CD14-positive monocyte (primary cell): ENCODE results near the gene PSKH1. TPM values are rescaled to one million over a fixed set of nuclear protein-coding genes. Genes with fewer than 3 reads are reported as not detected.

ENCODE experiments used
- DNase-seq, 3 donors: peaks; one replicate each; pipeline ENCODE4 v3.0.0-alpha.2; 2011 to 2022
- H2AFZ ChIP-seq: 2 replicates; pipeline ENCODE4 v1.6.0; 2012; ENCODE audit warnings: mild to moderate bottlenecking, low read depth, low read length, inconsistent platforms; ENCODE audit not compliant: insufficient read depth, poor library complexity, severe bottlenecking
- H3K27ac ChIP-seq, 2 donors: 1 replicate in 1 of 2; 2 replicates in 1 of 2; pipeline ENCODE4 v1.5.1; 2012 to 2013; ENCODE audit warnings: low read length in 2 of 2, control low read depth in 1 of 2, inconsistent platforms in 1 of 2, low read depth in 1 of 2, mild to moderate bottlenecking in 1 of 2
- H3K27me3 ChIP-seq, 2 donors: one replicate each; pipeline versions ENCODE4 v1.6.0 to v1.6.1; 2011 to 2013; ENCODE audit warnings: low read length in 2 of 2; ENCODE audit not compliant: control insufficient read depth in 2 of 2, insufficient read depth in 2 of 2
- H3K36me3 ChIP-seq, 2 donors: replicated peaks in 1 of 2; 1 replicate in 1 of 2; 2 replicates in 1 of 2; pipeline versions ENCODE4 v1.5.1 to v1.6.1; 2012 to 2013; ENCODE audit warnings: low read length in 2 of 2, control low read depth in 1 of 2, inconsistent platforms in 1 of 2, mild to moderate bottlenecking in 1 of 2; ENCODE audit not compliant: insufficient read depth in 2 of 2, control insufficient read depth in 1 of 2
- H3K4me1 ChIP-seq, 2 donors: 1 replicate in 1 of 2; 2 replicates in 1 of 2; pipeline versions ENCODE4 v1.5.1 to v1.6.1; 2012 to 2013; ENCODE audit warnings: low read length in 2 of 2, control low read depth in 1 of 2, inconsistent platforms in 1 of 2, mild to moderate bottlenecking in 1 of 2, moderate library complexity in 1 of 2; ENCODE audit not compliant: insufficient read depth in 2 of 2, control insufficient read depth in 1 of 2
- H3K4me2 ChIP-seq: replicated peaks from 2 replicates; pipeline ENCODE3; 2012; ENCODE audit warnings: low read length, moderate library complexity, mild to moderate bottlenecking; ENCODE audit not compliant: poor library complexity, severe bottlenecking; ENCODE audit errors: extremely low read depth
- H3K4me3 ChIP-seq, 3 experiments: fragments of 200-600 bp in 1 of 3; sonication (generic) in 1 of 3; replicated peaks in 1 of 3; 1 replicate in 2 of 3; 2 replicates in 1 of 3; pipeline ENCODE4 v1.5.1; 2011 to 2013; ENCODE audit warnings: low read length in 3 of 3, mild to moderate bottlenecking in 3 of 3, control low read depth in 2 of 3, low read depth in 2 of 3, inconsistent platforms in 1 of 3, moderate library complexity in 1 of 3
- H3K79me2 ChIP-seq: 2 replicates; pipeline ENCODE4 v1.6.0; 2012; ENCODE audit warnings: mild to moderate bottlenecking, control low read depth, inconsistent platforms, low read length, moderate library complexity; ENCODE audit not compliant: insufficient read depth
- H3K9ac ChIP-seq: 2 replicates; pipeline ENCODE4 v1.6.0; 2017; ENCODE audit warnings: low read length, mild to moderate bottlenecking; ENCODE audit not compliant: insufficient read depth, poor library complexity, severe bottlenecking
- H3K9me3 ChIP-seq, 2 donors: replicated peaks in 1 of 2; 1 replicate in 1 of 2; 2 replicates in 1 of 2; pipeline versions ENCODE4 v1.5.1 to v1.6.1; 2012 to 2013; ENCODE audit warnings: low read length in 2 of 2, control low read depth in 1 of 2; ENCODE audit not compliant: control insufficient read depth in 1 of 2, insufficient read depth in 1 of 2
- H4K20me1 ChIP-seq: 2 replicates; pipeline ENCODE4 v1.6.0; 2012; ENCODE audit warnings: mild to moderate bottlenecking, low read length, control low read depth, moderate library complexity; ENCODE audit not compliant: insufficient read depth
- H3K27ac Mint-ChIP-seq, 7 donors: one replicate each; pipeline ENCODE4 v1.8.0; 2020; ENCODE audit warnings: mild to moderate bottlenecking in 7 of 7, mixed read lengths in 7 of 7, moderate library complexity in 6 of 7, inconsistent platforms in 2 of 7
- H3K27me3 Mint-ChIP-seq, 3 donors: one replicate each; pipeline ENCODE4 v1.8.0; 2021 to 2022; ENCODE audit warnings: low read depth in 3 of 3, mild to moderate bottlenecking in 3 of 3, mixed read lengths in 3 of 3, moderate library complexity in 3 of 3, inconsistent platforms in 1 of 3
- H3K36me3 Mint-ChIP-seq, 2 donors: one replicate each; pipeline ENCODE4 v1.8.0; 2020; ENCODE audit warnings: mixed read lengths in 2 of 2, inconsistent platforms in 1 of 2, mild to moderate bottlenecking in 1 of 2
- H3K4me1 Mint-ChIP-seq: one replicate; pipeline ENCODE4 v1.8.0; 2020; ENCODE audit warnings: mild to moderate bottlenecking, mixed read lengths
- H3K4me3 Mint-ChIP-seq, 2 donors: one replicate each; pipeline ENCODE4 v1.8.0; 2020; ENCODE audit warnings: mild to moderate bottlenecking in 2 of 2, mixed read lengths in 2 of 2, moderate library complexity in 1 of 2
- H3K9me3 Mint-ChIP-seq, 7 donors: one replicate each; pipeline ENCODE4 v1.8.0; 2020 to 2022; ENCODE audit warnings: mixed read lengths in 7 of 7, mild to moderate bottlenecking in 6 of 7, moderate library complexity in 6 of 7, inconsistent platforms in 2 of 7
- CTCF ChIP-seq: fragments of 200-600 bp; IDR thresholded peaks from one replicate; pipeline ENCODE4 v1.8.0; 2022; ENCODE audit warnings: antibody characterized with exemption, mild to moderate bottlenecking
- WGBS: methylation state at CpG from one replicate; pipeline ENCODE4 v1.1.5; 2013; ENCODE audit warnings: missing lambda C conversion rate; ENCODE audit not compliant: insufficient coverage; 5-methylcytosine and 5-hydroxymethylcytosine counted together
- intact Hi-C, 2 donors: fragments of 100-400 bp; cut with micrococcal nuclease; formaldehyde crosslinking; loops; one replicate each; pipeline versions ENCODE4 v1.15.0 to v1.15.1; 2023
- polyA plus RNA-seq, 3 donors: library from polyadenylated mRNA; depleted of rRNA in 1 of 3; unstranded in 2 of 3; stranded (reverse) in 1 of 3; fragments of 300-500 nt in 2 of 3; fragments of >200 nt in 1 of 3; fragmentation: Illumina TruSeq in 2 of 3; gene quantifications; 1 replicate in 2 of 3; 2 replicates in 1 of 3; pipeline ENCODE4 v1.2.3, GENCODE V29; 2012 to 2021

Gene PSKH1
- polyA plus RNA-seq, 3 donors = 11.0 to 19.7 (median 16.8) TPM

DNA sequence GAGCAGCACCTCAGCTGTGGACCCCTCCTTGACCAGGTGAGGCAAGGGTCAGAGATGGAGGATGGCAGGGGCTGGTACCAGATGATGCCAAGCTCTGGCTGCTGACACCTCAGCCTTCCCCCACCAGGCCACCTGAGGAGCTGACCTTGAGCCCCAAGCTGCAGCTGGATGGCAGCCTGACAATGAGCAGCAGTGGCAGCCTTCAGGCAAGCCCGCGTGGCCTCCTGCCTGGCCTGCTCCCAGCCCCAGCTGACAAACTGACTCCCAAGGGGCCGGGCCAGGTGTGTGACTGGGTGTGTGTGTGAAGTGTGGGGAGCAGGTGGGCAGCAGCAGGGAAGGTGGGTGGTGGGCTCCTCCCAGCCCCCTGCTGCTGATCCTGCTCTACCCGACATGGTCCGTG is 13.1 kb upstream of the PSKH1 start:
- Histone ChIP-seq H4K20me1 (peaks cover 25% of the 10 kb centered on the region), H3K36me3 (peaks cover 94 to 98% of the 10 kb centered on the region in 2 donors), H3K9me3 (no peaks in the 10 kb centered on the region), H3K27ac (no peak overlapping the region), H3K9ac (no peak overlapping the region), H3K4me3 (no peak overlapping the region), H3K79me2 (peaks cover 19% of the 10 kb centered on the region), H3K27me3 (no peaks in the 10 kb centered on the region), H2AFZ (no peak overlapping the region), H3K4me2 (no peak overlapping the region), H3K4me1 (peaks cover 0 to 1% of the 10 kb centered on the region in 2 donors)
- peaks cover 84 to 99% of the 10 kb centered on the region in 2 donors for H3K36me3 Mint-ChIP-seq
- WGBS = 88% methylated on average over 5 of the region's 5 CpGs
- no peak for TF ChIP-seq CTCF
- H3K4me3 Mint-ChIP-seq = no peak overlapping the region
- no peak for DNase-seq
- intact Hi-C loops = loop anchor here (5.0 to 10.0 kb wide), 3 partner anchors 55 to 355 kb away; partner anchors contain the start of genes CTRL (in 1 of the 2), ESRP2 (in 1 of the 2) and PSMB10 (in 1 of the 2)
- peaks cover 0 to 2% (median 2%) of the 10 kb centered on the region in 3 donors for H3K27me3 Mint-ChIP-seq
- no peak overlapping the region for H3K27ac Mint-ChIP-seq
- H3K4me1 Mint-ChIP-seq = peaks cover 6% of the 10 kb centered on the region
- H3K9me3 Mint-ChIP-seq = no peaks in the 10 kb centered on the region

- H3K27me3 ChIP-seq = no peaks in the 10 kb centered on the region
- Mint-ChIP-seq H3K4me1 (no peaks in the 10 kb centered on the region), H3K27me3 (peaks cover 0 to 2% (median 2%) of the 10 kb centered on the region in 3 donors), H3K9me3 (no peaks in the 10 kb centered on the region), H3K36me3 (peaks cover 84 to 97% of the 10 kb centered on the region in 2 donors), H3K4me3 (no peak overlapping the region), H3K27ac (no peak overlapping the region)
- H3K79me2 ChIP-seq = peaks cover 13% of the 10 kb centered on the region
- H3K4me2 ChIP-seq = no peak overlapping the region
- intact Hi-C loops = loop anchor here in 1 of 2 donors (5.0 to 10.0 kb wide), 2 partner anchors 182 to 354 kb away; partner anchors contain the start of gene ESRP2
- TF ChIP-seq CTCF = no peak
- no peaks in the 10 kb centered on the region for H3K4me1 ChIP-seq
- H3K9ac ChIP-seq = no peak overlapping the region
- peaks cover 100% of the 10 kb centered on the region in 2 donors for H3K36me3 ChIP-seq
- no peak overlapping the region for H3K27ac ChIP-seq
- no peaks in the 10 kb centered on the region for H3K9me3 ChIP-seq
- no peak overlapping the region for H2AFZ ChIP-seq
- WGBS = 97% methylated on average over 13 of the region's 13 CpGs
- peaks cover 19% of the 10 kb centered on the region for H4K20me1 ChIP-seq
- DNase-seq = no peak
- no peak overlapping the region for H3K4me3 ChIP-seq
Measured at GRCh38 chr16:67880584-67880983, 12.5 kb upstream of the PSKH1 start.
